GM12864 (cell line): ENCODE measurements around the gene GALNT18.

ENCODE experiments used
- DNase-seq: peaks from one replicate; pipeline ENCODE4 v3.0.0-alpha.2; 2011; ENCODE audit warnings: low read depth
- H3K4me3 ChIP-seq: 2 replicates; pipeline ENCODE4 v1.5.1; 2011; ENCODE audit warnings: mild to moderate bottlenecking, low read depth, low read length, control low read depth
- CTCF ChIP-seq: IDR thresholded peaks from 2 replicates; pipeline ENCODE4 v1.5.1; 2011; ENCODE audit warnings: low read depth, mild to moderate bottlenecking, moderate library complexity, low read length, control low read depth, inconsistent platforms; ENCODE audit errors: missing control alignments

Gene GALNT18

GRCh38 chr11:11505190-11505589 lies 116.6 kb downstream of the GALNT18 start:
- no peak for DNase-seq
- no peak for TF ChIP-seq CTCF
- no peak overlapping the region for H3K4me3 ChIP-seq

- H3K4me3 ChIP-seq: no peak overlapping the region
- TF ChIP-seq CTCF: no peak
- DNase-seq: no peak
Measured at GRCh38 chr11:11504071-11504470, 117.7 kb downstream of the GALNT18 start.

- DNase-seq: no peak
- TF ChIP-seq CTCF: no peak
- H3K4me3 ChIP-seq: no peak overlapping the region
Measured at GRCh38 chr11:11502263-11502861, 119.4 kb downstream of the GALNT18 start.

DNA sequence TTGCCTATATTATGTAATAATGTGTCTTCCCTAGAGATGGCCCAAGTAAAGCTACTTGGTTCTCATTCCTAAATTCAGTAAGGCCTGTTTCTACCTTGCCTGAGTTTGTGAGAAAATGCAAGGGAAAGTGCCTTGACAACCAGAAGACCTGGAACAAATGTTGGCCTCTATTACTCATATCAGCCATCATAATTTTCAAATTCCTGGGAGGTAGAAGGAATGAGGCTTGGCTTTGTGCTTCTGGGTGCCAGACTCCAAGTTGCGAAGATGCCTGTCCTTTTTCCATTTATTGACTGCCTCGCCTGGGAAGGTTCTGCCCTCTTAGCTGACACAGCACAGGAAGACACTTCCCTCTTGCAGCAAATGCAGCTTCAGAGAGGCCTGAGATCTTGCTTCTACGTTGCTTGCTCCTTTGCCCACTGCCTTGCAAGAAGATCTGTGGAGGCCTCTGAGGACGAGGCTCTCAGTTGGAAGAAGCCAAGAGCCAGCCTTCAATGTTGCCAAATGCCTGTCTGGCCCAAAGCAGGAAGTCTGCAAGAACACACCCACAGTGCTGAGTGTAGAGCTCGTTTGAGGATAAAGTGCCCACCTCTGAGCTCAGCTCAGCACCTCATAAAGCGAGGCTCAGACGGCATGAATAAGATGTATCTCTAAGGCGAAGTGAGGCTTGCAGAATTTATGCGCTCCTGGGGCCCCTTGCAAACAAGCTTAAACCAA lies 120.1 kb downstream of the GALNT18 start:
- no peak for DNase-seq

GRCh38 chr11:11500744-11501487 lies 120.9 kb downstream of the GALNT18 start:
- DNase-seq: no peak
- H3K4me3 ChIP-seq: no peak overlapping the region
- TF ChIP-seq CTCF: no peak

More for the DNA sequence above, 120.1 kb downstream of the GALNT18 start:
- H3K4me3 ChIP-seq: no peak overlapping the region
- no peak for TF ChIP-seq CTCF

- TF ChIP-seq CTCF: no peak
- no peak for DNase-seq
- no peak overlapping the region for H3K4me3 ChIP-seq
Measured at GRCh38 chr11:11499300-11499699, 122.5 kb downstream of the GALNT18 start.
